Gastroesophageal sphincter (tissue), 4 donors: ENCODE data around the gene KIAA0408. TPM values are rescaled to one million over a fixed set of nuclear protein-coding genes. Genes with fewer than 3 reads are reported as not detected.

ENCODE experiments used
- ATAC-seq: fragments of 150-250 bp; one replicate; pipeline ENCODE4 v1.9.1; 2016; ENCODE audit warnings: mild to moderate bottlenecking, moderate library complexity
- H3K27ac ChIP-seq, 4 donors: fragments of 200-600 bp; sonication (generic) in 3 of 4; 1 replicate in 3 of 4; 2 replicates in 1 of 4; pipeline ENCODE4 v1.5.1; 2016 to 2019
- H3K27me3 ChIP-seq: fragments of 200-600 bp; sonication (generic); one replicate; pipeline ENCODE4 v1.5.1; 2019
- H3K36me3 ChIP-seq, 2 donors: fragments of 200-600 bp; sonication (generic); one replicate each; pipeline ENCODE4 v1.5.1; 2019; ENCODE audit warnings: control low read depth in 1 of 2
- H3K4me1 ChIP-seq, 3 donors: fragments of 200-600 bp; sonication (generic); 1 replicate in 2 of 3; 2 replicates in 1 of 3; pipeline ENCODE4 v1.5.1; 2016 to 2019; ENCODE audit warnings: control low read depth in 2 of 3
- H3K4me3 ChIP-seq, 2 donors: fragments of 200-600 bp; sonication (generic); one replicate each; pipeline ENCODE4 v1.5.1; 2019; ENCODE audit warnings: mild to moderate bottlenecking in 1 of 2, moderate library complexity in 1 of 2
- H3K9me3 ChIP-seq, 3 donors: fragments of 200-600 bp; sonication (generic); one replicate each; pipeline ENCODE4 v1.5.1; 2017 to 2019; ENCODE audit warnings: control low read depth in 2 of 3
- CTCF ChIP-seq, 4 experiments: fragments of 200-600 bp in 2 of 4; fragments of 450-650 bp in 2 of 4; sonication (generic) in 1 of 4; IDR thresholded peaks; one replicate each; pipeline ENCODE4 v1.5.1; 2017 to 2019; ENCODE audit warnings: antibody characterized with exemption in 4 of 4, mild to moderate bottlenecking in 2 of 4, moderate library complexity in 2 of 4
- EP300 ChIP-seq: sonication (generic); formaldehyde crosslinking; IDR thresholded peaks from one replicate; pipeline ENCODE4 v1.6.1; 2017; ENCODE audit warnings: antibody characterized with exemption, mild to moderate bottlenecking
- POLR2A ChIP-seq, 2 donors: fragments of 450-650 bp; IDR thresholded peaks; one replicate each; pipeline ENCODE4 v1.6.1; 2017; ENCODE audit warnings: antibody characterized with exemption in 2 of 2, mild to moderate bottlenecking in 2 of 2, moderate library complexity in 1 of 2
- POLR2AphosphoS5 ChIP-seq: sonication (generic); formaldehyde crosslinking; IDR thresholded peaks from one replicate; pipeline ENCODE4 v1.6.1; 2017; ENCODE audit warnings: antibody characterized with exemption
- WGBS, 2 donors: methylation state at CpG; one replicate each; pipeline ENCODE4 v1.1.5; 2018; ENCODE audit warnings: low coverage in 1 of 2; 5-methylcytosine and 5-hydroxymethylcytosine counted together
- total RNA-seq, 4 donors: library from RNA; depleted of rRNA; stranded (reverse); fragments of >200 nt; gene quantifications; one replicate each; pipeline ENCODE4 v1.1.0, GENCODE V29; 2016

The KIAA0408 gene
- total RNA-seq, 4 donors from 2014 or later: 25.2 to 83.3 (median 47.8) TPM

- TF ChIP-seq EP300: no peak
- no peak for TF ChIP-seq POLR2AphosphoS5
- TF ChIP-seq CTCF (IDR thresholded peaks at IDR 0.05): no peak
- TF ChIP-seq POLR2A (IDR thresholded peaks at IDR 0.05): no peak
- WGBS, 2 donors: 78 to 86% methylated on average over 1 of the region's 1 CpG
- Histone ChIP-seq H3K4me1 (peaks cover 11 to 73% (median 11%) of the 10 kb centered on the region in 3 donors), H3K27me3 (no peaks in the 10 kb centered on the region), H3K9me3 (no peaks in the 10 kb centered on the region), H3K36me3 (no peaks in the 10 kb centered on the region), H3K27ac (peak overlapping the region; percentile 89 to 100 (median 90)), H3K4me3 (no peak overlapping the region)
- ATAC-seq: no peak
Observed at GRCh38 chr6:127460465-127460864, 1.3 kb upstream of the KIAA0408 start.

- WGBS, 2 donors: 9 to 11% methylated on average over 2 to 4 of the region's 4 CpGs
- peak; percentile 87 for ATAC-seq
- Histone ChIP-seq H3K27ac (peak overlapping the region; percentile 89 to 100 (median 90)), H3K27me3 (no peaks in the 10 kb centered on the region), H3K4me1 (peaks cover 3 to 70% (median 6%) of the 10 kb centered on the region in 3 donors), H3K4me3 (peak overlapping the region; percentile 57 to 100), H3K9me3 (no peaks in the 10 kb centered on the region), H3K36me3 (no peaks in the 10 kb centered on the region)
- TF ChIP-seq CTCF (IDR thresholded peaks at IDR 0.05) (no peak), EP300 (no peak), POLR2A (IDR thresholded peaks at IDR 0.05) (no peak), POLR2AphosphoS5 (no peak)
Observed at GRCh38 chr6:127458817-127459216, 372 bp downstream of the KIAA0408 start.

- Histone ChIP-seq H3K27me3 (no peaks in the 10 kb centered on the region), H3K27ac (peak overlapping the region; percentile 89 to 100 (median 90)), H3K36me3 (no peaks in the 10 kb centered on the region), H3K4me1 (peaks cover 3 to 69% (median 6%) of the 10 kb centered on the region in 3 donors), H3K9me3 (no peaks in the 10 kb centered on the region), H3K4me3 (peak overlapping the region; percentile 57 to 100)
- 13 to 16% methylated on average over 3 of the region's 3 CpGs for WGBS, 2 donors
- no peak for ATAC-seq
- no peak for TF ChIP-seq POLR2AphosphoS5
- no peak for TF ChIP-seq EP300
- no peak for TF ChIP-seq POLR2A (IDR thresholded peaks at IDR 0.05)
- no peak for TF ChIP-seq CTCF (IDR thresholded peaks at IDR 0.05)
Observed at GRCh38 chr6:127458222-127458621, 967 bp downstream of the KIAA0408 start.

GRCh38 chr6:127457456-127458064 is 1.6 kb downstream of the KIAA0408 start:
- H3K4me3 ChIP-seq: peak overlapping the region; percentile 57 to 100

More at GRCh38 chr6:127457456-127458064, 1.6 kb downstream of the KIAA0408 start:
- Histone ChIP-seq H3K27ac (peak overlapping the region; percentile 89 to 100 (median 90)), H3K27me3 (no peaks in the 10 kb centered on the region), H3K36me3 (no peaks in the 10 kb centered on the region), H3K4me1 (peaks cover 0 to 67% (median 8%) of the 10 kb centered on the region in 3 donors), H3K9me3 (no peaks in the 10 kb centered on the region)
- ATAC-seq: peak; percentile 56
- no peak for TF ChIP-seq CTCF (IDR thresholded peaks at IDR 0.05)
- TF ChIP-seq POLR2A (IDR thresholded peaks at IDR 0.05): no peak
- TF ChIP-seq POLR2AphosphoS5: peak; percentile 72
- no peak for TF ChIP-seq EP300
- WGBS, 2 donors: 5 to 12% methylated on average over 3 of the region's 3 CpGs
